GM21367 (cell line): ENCODE measurements around the gene MCFD2.
"Not testable (repeated sequence)": the region's sequence is repeated elsewhere in the genome, so short reads cannot be mapped to it uniquely, and the experiment has no call there.

Experiments
- ATAC-seq: cut with Tn5 transposase; IDR thresholded peaks from one replicate; pipeline ENCODE4 v1.9.1; 2021; ENCODE audit not compliant: unreplicated experiment

Gene MCFD2

GRCh38 chr2:46875962-46876689, 39.5 kb downstream of the MCFD2 start:
- not testable (repeated sequence) for ATAC-seq

DNA sequence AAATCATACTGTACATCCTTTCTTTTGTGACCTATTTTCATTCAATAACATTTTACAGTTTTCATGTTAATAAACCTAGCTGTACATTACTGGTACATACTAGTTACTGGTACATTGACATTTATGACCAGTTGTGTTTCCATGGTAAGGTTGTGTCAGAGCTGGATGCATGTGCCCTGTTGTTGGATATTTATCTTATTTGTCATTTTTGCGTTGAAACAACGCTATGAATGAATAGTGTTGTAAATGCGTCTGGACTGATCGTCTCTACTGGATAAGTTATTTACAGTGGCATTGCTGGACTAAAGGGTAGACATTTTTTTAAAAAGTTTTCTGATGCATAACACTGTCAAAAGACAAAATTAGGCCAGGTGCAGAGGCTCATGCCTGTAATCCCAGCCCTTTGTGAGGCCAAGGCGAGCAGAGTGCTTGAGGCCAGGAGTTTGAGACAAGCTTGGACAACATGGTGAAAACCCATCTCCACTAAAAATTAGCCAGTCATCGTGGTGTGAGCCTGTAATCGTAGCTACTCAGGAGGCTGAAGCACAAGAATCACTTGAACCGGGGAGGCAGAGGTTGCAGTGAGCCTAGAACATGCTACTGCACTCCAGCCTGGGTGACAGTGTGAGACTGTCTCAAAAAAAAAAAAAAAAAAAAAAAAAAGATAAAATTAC, 40.2 kb downstream of the MCFD2 start:
- no peak for ATAC-seq

GRCh38 chr2:46874236-46874929, 41.2 kb downstream of the MCFD2 start:
- no peak for ATAC-seq

DNA sequence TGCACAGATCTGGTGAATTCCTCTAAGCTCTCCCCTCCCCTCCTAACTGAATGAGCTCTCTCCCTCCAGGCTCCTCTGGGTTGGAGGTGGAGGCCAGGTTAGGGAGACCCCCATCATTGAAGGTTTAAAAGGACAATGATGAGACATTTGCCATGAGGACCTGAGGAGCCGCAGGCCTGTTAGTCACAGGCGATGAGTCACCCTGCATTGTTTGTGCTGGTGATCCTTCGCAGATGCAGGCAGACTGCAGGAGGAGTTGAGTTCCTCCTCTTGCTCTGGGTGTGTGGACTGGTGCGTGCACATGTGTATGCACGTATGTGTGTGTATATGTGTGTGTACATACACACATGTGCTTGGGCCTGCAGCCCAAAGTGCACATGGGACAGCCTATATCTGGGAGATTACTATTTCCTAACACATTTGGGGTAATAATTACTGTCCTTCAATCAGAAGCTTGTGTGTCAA, 42.0 kb downstream of the MCFD2 start:
- no peak for ATAC-seq

DNA sequence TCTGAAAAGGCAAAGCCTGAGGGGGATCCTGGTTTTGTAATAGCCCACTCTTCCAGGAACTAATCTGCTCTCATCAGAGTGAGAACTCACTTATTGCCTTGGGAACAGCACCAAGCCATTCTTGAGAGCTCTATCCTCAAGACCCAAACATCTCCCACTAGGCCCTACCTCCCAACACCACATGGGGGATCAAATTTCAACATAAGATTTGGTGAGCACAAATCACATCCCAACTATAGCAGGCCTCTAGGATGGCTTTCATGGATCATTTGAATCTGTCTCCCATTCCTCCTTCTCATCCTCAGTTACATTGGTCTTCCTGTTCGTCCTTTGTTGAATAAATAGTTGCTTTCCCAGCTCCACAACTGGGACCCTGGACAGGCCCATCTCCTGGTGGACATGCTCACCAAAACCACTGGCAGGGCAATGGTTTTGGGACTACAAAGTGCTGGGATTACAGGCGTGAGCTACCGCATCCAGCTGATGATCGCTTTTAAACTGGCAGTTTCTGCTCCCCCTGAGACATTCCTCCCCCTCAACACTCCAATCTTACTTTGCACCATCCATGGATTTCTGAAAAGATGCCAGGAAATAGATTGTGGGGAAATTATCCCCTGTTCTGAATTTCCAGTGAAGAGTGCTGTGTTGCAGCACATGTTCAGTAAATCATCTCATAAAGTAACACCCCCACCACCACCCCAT, 42.6 kb downstream of the MCFD2 start:
- no peak for ATAC-seq

DNA sequence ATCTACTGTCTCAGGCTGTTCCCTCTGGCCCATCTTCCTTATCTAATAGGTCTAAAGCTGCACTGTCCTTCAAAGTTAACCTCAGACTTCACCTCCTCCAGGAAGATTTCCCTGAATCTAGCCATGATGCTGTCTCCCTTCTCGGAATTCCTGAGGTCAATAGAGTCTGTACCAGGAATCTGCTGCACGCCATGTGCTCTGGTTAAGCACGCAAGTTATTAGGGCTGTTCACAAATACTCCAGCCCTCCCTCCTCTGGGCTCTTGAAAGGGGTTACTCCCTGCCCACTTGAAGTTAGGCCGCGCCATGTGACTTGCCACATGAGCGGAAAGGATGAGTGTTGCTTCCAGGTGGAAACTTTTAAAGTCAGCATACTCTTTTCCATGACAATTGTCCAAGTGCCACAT, 43.6 kb downstream of the MCFD2 start:
- ATAC-seq: no peak

DNA sequence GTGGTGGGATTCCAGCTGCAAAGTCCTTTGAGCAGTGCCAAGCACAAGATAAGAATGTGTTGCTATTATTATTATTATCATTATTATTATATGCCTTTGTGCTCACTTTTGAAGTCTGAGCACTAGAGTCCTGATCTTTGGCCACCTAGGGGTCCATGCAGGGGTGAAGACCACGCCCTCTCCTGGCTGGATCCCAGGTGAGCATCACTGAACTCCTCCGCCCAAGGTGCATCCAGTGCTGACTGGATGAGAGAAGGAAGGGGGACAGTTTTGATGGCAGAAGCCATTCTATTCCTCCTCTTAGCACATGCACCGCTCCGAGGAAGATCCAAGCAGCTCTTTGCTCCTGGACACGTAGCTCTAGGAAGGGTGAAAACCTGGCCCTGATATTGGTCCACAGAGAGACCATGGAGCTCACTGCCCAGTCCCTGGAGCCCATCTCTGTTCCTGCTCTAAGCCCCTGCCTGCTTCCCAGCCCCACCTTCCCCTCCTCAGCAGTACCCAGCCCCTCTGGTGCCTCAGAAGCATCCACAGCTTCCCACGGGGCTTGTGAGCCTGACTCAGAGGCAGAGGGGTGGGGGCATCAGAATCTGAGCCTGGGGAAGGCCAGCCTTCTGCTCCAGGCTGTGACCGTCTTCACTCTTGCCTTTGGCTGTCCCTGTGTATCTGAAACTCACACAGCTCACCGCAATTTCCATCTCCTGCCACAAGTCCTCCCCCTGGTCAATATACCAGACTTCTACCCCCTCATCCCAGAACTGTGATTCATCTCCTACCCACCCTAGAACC, 45.4 kb downstream of the MCFD2 start:
- ATAC-seq: no peak

- no peak for ATAC-seq
Measured at GRCh38 chr2:46869621-46870020, 46.0 kb downstream of the MCFD2 start.

DNA sequence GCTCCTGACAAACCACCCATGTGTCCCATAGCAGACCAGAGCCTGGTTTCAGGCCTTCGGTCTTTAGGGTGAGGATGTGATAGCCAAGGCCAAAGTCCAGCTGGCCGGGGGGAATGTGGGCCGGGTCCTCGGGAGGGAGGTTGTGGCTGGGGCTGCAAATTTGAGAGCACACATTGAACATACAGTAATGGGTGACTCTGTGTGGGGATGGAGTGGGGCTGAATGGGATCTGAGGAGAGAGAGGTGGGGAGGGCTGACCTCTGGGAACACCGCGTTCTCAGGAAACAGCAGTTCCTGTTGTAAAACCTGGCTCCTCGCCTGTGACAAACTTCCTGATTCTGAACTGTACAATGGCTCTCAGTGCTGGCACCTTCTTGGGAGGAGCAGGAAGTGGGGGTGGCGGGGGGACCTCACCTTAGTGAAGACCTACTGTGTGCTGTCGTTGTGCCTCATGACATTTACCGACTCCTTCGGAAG, 48.8 kb downstream of the MCFD2 start:
- no peak for ATAC-seq

DNA sequence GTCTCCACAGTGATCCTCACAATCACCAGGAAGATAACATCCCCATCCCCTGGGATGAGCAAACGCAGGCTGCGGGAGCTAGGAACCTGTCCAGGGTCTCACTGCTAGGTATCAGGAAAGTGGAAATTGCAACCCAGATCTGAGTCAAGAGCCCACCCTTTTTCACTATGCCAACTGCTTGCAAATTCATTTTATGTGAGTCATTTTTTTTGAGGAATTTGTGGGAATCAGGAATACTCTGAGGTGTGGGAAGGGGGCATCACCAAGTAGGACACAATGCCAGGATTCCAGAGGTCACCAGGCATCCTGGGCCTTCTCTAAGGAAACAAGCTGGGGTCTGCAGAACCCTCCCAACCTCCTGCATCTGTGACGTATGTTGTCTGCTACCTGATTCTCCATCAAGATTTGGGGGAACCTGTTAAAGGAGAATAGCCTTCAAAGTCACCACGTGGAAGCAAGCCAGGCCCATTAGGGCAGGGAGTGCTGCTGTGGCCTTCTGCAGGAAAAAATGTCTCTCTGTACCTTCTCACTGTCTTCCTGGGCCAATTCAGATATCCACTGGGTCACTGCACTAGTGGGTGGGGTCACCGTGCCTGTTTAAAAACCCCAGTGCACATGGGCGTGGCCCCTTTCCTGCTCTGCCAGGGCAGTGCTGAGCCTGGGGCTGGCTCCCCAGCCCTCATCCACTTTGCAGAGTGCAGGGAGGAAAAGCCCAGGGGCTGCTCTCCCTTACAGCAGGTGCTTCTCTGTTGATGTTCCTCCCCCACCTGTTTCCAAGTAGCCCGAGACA, 50.2 kb downstream of the MCFD2 start:
- no peak for ATAC-seq

DNA sequence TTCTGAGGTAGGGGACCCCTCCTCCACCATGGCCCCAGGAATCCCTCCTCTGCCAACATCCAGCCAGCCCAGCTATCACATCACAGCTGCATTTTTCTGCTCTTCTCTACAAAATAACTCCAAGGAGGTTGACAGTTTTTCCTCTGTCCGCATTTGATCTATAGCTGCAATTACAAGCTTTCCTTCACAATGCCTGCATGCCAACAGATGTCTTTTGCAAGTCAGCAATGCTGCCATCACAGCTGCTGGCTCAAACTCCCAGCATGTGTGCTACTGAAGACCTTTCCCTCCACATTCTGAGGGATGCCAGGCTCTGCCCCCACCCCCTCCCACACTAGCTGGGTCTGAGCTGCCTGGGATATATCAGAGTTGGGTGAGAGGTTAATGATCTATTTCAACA, 51.7 kb downstream of the MCFD2 start:
- ATAC-seq: no peak

- ATAC-seq: no peak
Measured at GRCh38 chr2:46862514-46862913, 53.1 kb downstream of the MCFD2 start.

- no peak for ATAC-seq
Measured at GRCh38 chr2:46861916-46862315, 53.7 kb downstream of the MCFD2 start.

- ATAC-seq: no peak
Measured at GRCh38 chr2:46859482-46859881, 56.1 kb downstream of the MCFD2 start.

GRCh38 chr2:46858702-46859090, 56.9 kb downstream of the MCFD2 start:
- no peak for ATAC-seq

- ATAC-seq: no peak
Measured at GRCh38 chr2:46857871-46858701, 57.5 kb downstream of the MCFD2 start.

GRCh38 chr2:46856336-46856735, 59.3 kb downstream of the MCFD2 start:
- ATAC-seq: no peak

GRCh38 chr2:46855805-46856204, 59.8 kb downstream of the MCFD2 start:
- no peak for ATAC-seq

DNA sequence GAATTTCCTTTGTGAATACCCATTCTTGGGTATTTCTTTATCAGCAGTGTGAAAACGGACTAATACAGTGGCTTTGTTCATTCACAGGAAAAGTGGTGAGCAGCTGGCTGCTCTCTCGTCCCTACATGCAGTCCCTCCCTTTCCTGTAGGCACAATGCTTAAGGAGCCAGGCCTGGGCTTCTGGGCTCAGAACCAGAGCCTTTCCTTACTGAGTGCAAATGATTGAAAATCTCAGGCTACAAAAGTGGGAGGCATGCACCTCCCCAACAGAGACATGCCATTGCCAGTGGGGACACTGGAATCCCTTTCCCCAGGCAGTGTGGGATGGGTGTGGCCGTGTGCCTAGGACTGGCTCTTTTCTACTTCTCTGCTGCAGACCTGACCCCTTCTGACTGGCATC, 61.3 kb downstream of the MCFD2 start:
- no peak for ATAC-seq
